ENCODE measurements around the gene TMEM190.

Gene TMEM190

DNA sequence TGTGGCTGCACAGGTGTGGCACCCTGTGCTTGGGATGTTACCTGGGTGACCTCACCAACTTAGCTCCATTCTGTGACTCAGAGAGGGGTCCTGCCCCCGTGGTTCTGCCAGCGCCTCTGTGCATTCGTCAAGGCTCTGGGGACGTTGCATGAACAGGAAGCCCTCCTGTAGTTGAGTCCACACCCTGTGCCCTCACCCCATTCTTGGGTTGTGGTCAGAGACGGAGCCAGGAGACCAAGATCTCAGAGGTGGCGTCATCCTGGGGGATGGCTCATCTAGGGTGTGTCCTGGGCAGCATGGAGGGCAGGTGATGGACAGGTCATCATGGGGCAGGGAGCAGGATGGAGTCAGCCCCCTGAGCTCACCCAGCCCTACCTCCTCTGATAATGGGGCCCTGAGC, 24.6 kb upstream of the TMEM190 start:
- no peak for DNase-seq (ENCODE audit: low spot score)

GRCh38 chr19:55352549-55353145, 24.0 kb upstream of the TMEM190 start:
- DNase-seq (ENCODE audit: low spot score) = no peak

GRCh38 chr19:55353356-55353802, 23.2 kb upstream of the TMEM190 start:
- no peak for DNase-seq (ENCODE audit: low spot score)

DNA sequence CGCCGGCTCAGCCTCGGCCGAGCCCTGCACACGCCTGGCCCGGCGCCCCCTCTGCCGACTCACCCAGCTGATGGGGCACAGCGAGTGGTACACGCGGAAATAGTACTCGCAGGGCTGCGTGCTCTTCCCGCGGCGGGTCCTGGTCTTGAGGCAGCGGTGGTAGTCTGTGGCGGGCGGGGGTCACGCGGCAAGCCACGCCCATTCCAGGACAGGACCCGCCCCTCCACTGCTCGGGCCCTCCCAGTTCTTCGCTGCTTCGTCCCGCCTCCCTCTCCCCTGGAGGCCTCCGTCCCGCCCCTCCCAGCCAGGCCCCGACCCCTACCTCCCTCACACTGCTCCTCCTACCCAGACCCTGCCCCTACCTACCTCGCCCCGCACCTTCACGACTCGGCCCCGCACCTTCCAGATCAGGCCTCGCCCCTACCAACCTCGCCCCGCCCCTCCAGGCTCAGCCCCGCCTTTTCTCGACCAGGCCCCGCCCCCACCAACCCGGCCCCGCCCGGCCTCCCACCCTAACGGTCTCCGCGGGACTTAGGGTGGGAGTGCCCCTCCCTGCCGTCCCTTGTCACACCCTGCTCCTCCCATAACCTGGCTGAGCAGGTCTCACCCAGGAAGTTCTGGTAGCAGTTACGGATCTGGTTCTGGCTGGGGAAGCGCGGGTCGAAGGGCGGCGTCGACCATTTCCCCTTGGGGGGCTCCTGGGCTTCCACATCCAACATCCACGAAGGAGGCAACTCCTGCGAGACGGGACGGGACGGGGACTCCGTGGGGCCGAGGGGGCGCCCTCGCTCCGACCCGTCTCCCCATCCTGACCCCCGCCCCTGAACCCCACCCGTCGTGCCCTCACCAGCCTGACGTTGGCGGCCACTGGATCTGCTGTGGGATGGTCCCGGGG, 22.6 kb upstream of the TMEM190 start:
- DNase-seq (ENCODE audit: low spot score) = peak; percentile 60

DNA sequence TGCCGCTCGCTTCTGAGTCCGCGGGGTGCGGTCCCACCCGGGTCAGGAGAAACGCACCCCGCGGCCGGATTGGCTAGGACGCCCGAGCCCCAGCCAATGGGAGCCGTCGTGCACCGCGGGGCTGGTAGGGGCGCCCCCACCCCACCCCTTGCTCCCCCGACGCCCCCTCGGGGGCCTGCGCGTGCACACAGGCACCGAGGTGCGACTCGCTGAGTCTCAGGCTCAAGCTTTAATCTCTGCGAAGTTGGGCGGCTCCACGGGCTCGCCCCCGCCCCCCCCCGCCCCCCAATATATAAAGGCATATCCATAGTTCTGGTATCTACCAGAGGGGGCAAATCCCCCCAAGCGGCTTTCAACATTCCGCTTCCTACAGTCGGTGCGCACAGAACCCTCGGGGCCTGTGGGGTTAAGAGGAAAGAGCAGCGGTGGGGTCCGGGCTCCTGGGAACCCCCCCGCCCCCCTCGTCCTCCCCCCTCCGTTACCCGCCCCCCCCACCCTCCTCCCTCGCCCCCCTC, 21.9 kb upstream of the TMEM190 start, which contains the start of gene COX6B2:
COX6B2 (minus strand) TSS at position 22 of the 515 bp plus-strand sequence. CDS start 198 bp downstream, outside the sequence.
- DNase-seq (ENCODE audit: low spot score) = no peak

GRCh38 chr19:55355213-55355821, 21.3 kb upstream of the TMEM190 start:
- no peak for DNase-seq (ENCODE audit: low spot score)

GRCh38 chr19:55358493-55358892, 18.1 kb upstream of the TMEM190 start:
- no peak for DNase-seq (ENCODE audit: low spot score)

- DNase-seq (ENCODE audit: low spot score) = no peak
Observed at GRCh38 chr19:55358943-55359908, 17.4 kb upstream of the TMEM190 start.

- DNase-seq (ENCODE audit: low spot score) = no peak
Observed at GRCh38 chr19:55360902-55361301, 15.7 kb upstream of the TMEM190 start.

GRCh38 chr19:55362174-55362989, 14.2 kb upstream of the TMEM190 start:
- DNase-seq (ENCODE audit: low spot score) = no peak

DNA sequence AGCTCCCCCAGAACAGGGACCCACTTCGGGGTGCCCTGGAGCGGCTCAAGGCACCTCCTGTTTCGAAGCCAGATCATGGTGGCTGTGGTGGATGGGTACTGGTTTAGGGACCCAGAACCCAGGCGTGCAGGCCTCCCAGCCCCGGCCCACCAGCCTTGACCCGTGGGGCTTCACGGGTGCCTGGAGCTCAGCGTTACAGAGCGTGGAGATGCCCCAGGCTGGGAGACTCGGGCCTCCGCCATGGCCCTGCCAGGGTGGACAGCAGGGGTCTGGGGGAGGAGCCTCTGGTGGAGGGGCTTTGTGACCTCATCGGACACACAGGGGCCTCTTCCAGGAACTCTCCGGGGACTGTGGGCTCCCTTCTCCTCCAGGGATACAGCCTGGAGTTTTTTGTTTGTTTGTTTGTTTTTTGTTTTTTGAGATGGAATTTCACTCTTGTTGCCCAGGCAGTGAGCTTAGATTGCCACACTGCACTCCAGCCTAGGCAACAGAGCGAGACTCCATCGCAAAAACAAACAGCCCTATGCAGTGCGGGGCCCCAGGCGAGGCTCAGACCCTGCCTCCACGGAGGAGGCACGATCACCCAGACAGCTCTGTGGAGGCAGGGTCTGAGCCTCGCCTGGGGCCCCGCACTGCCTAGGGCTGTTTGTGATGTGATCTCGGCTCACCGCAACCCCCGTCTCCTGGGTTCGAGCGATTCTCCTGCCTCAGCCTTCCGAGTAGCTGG, 13.5 kb upstream of the TMEM190 start, which contains the start of gene GARIN5B:
GARIN5B (minus strand) TSS at position 271 of the 727 bp plus-strand sequence; CDS start at position 77, 194 bp downstream.
- DNase-seq (ENCODE audit: low spot score) = no peak

DNA sequence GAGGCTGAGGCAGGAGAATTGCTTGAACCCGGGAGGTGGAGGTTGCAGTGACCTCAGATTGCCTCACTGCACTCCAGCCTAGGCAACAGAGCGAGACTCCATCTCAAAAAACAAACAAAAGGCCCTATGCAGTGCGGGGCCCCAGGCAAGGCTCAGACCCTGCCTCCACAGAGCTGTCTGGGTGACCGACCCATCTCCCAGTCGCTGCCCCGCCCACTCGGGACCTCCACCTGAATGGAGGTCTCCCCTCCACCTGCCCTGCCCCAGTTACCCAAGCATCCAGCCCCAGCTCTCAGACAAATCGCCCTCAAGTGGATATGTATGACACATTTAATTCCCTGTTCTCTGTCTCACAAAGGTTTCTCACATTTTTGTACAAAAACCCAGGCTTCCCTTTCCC, 11.4 kb upstream of the TMEM190 start:
- DNase-seq (ENCODE audit: low spot score) = no peak

DNA sequence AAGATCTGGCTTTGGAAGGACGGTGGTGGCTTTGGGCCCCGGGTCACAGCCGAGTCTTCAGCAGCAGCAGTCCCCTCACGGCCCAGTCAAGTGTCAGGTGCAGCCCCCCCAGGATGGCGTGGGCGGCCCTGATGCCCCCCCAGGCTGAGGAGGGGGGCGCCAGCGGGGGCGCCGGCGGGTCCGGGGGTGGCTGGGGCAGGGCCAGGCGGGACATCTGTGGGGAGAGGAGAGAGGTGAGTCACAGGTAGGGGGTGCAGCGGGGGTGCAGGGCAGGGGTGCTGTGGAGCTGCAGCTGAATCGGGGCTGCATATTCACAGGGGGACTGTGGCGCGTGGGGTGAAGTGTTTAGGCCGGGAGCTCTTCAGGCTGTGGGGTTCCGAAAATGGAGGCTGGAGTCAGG, 10.7 kb upstream of the TMEM190 start:
- no peak for DNase-seq (ENCODE audit: low spot score)

- no peak for DNase-seq (ENCODE audit: low spot score)
Observed at GRCh38 chr19:55366790-55367189, 9.8 kb upstream of the TMEM190 start.

GRCh38 chr19:55368106-55368505, 8.5 kb upstream of the TMEM190 start:
- DNase-seq (ENCODE audit: low spot score) = no peak

DNA sequence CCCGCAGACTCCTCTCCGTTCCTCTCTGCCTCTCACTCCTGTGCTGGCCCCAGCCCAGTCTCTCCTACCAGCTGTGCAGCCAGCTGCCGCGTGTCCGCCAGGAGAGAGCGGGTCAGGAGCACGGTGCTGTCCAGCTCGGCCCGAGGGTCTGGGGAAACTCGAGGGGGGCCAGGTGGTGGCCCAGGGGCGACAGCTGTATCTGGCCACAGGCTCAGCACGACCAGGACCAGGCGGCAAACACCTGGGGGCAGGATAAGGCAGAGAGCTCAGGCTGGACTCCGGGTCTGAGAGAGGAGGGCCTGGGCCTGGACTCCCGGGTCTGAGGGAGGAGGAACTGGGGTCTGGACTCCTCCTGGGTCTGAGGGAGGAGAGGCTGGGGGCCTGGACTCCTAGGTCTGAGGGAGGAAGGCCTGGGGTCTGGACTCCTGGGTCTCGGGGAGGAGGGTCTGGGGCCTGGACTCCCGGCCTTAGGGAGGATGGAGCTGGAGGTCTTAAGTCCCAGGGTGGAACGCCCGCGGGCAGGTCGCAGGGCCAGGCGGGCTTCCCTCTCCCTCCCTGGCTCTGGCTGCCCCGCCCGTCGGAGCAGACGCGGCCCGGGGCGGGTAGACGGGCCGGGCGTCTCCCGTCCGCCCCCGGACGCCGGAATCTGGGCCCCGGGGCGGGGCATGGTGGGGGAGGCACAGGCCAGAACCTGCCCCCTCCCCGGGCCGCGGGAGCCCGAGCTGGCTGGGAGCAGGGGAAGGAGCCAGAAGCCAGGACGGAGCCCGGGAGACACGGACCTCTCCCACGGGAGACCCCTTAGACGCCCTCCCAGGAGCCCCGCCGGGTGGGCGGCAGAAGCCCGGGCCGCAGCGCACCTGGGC, 7.7 kb upstream of the TMEM190 start:
- DNase-seq (ENCODE audit: low spot score) = no peak

- DNase-seq (ENCODE audit: low spot score) = no peak
Observed at GRCh38 chr19:55369653-55370304, 6.8 kb upstream of the TMEM190 start.

- no peak for DNase-seq (ENCODE audit: low spot score)
Observed at GRCh38 chr19:55370305-55370988, 6.2 kb upstream of the TMEM190 start, which contains the start of gene IL11. TSS of gene IL11 (minus strand) at chr19:55370463. CDS start at chr19:55370310, 153 bp downstream.
